ENCODE data around the gene HNF4A.

DNA sequence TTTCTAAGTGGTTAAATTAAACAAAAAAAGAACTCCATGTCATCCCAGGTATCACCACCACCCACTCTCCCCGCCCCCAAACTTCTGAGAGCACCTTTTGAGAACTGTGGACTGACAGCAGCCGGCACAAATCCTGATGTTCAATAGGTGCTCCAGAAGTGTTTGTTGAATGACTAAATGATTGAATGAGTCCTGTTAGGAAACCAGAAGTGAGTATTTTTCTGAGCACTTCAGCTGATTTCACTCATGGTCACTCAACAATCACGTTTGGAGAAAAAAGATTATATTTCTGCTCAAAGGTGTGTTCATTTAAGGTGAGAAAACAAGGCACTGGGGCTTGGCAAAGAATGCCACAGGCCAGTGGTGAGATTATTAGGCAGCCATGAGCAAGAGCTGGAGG, 6.2 kb upstream of the HNF4A start:
- TF ChIP-seq, protein P1, sequence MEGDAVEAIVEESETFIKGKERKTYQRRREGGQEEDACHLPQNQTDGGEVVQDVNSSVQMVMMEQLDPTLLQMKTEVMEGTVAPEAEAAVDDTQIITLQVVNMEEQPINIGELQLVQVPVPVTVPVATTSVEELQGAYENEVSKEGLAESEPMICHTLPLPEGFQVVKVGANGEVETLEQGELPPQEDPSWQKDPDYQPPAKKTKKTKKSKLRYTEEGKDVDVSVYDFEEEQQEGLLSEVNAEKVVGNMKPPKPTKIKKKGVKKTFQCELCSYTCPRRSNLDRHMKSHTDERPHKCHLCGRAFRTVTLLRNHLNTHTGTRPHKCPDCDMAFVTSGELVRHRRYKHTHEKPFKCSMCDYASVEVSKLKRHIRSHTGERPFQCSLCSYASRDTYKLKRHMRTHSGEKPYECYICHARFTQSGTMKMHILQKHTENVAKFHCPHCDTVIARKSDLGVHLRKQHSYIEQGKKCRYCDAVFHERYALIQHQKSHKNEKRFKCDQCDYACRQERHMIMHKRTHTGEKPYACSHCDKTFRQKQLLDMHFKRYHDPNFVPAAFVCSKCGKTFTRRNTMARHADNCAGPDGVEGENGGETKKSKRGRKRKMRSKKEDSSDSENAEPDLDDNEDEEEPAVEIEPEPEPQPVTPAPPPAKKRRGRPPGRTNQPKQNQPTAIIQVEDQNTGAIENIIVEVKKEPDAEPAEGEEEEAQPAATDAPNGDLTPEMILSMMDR (IDR thresholded peaks at IDR 0.05): no peak
- no peak for TF ChIP-seq POLR2AphosphoS5 (IDR thresholded peaks at IDR 0.05)
